Dedifferentiated amniotic fluid mesenchymal stem cell (primary cell): ENCODE data around the gene GKN2.
A peak's percentile ranks its signal among the peaks of the same experiment; 100 is the strongest.

Experiments
- DNase-seq: peaks from one replicate; pipeline ENCODE4 v3.0.0-alpha.2; 2016; ENCODE audit errors: extremely low spot score

GKN2 gene

GRCh38 chr2:68952887-68953521, at the start of gene GKN2:
Gene GKN2, minus strand, starts transcription at chr2:68952893. Its CDS starts 32 bp downstream, at chr2:68952861.
- no peak for DNase-seq

- DNase-seq = no peak
Observed at GRCh38 chr2:69001879-69002278, 49.2 kb upstream of the GKN2 start.

GRCh38 chr2:68997401-68997800, 44.7 kb upstream of the GKN2 start:
- no peak for DNase-seq

- no peak for DNase-seq
Observed at GRCh38 chr2:68995916-68996315, 43.2 kb upstream of the GKN2 start.

GRCh38 chr2:68994864-68995263, 42.2 kb upstream of the GKN2 start:
- no peak for DNase-seq

GRCh38 chr2:68993660-68994059, 41.0 kb upstream of the GKN2 start:
- DNase-seq = no peak

- DNase-seq = no peak
Observed at GRCh38 chr2:68992933-68993332, 40.2 kb upstream of the GKN2 start.

- DNase-seq = no peak
Observed at GRCh38 chr2:68992341-68992740, 39.6 kb upstream of the GKN2 start.

GRCh38 chr2:68989035-68989434, 36.3 kb upstream of the GKN2 start:
- DNase-seq = no peak

GRCh38 chr2:68987021-68987503, 34.4 kb upstream of the GKN2 start:
- no peak for DNase-seq

GRCh38 chr2:68980956-68981355, 28.3 kb upstream of the GKN2 start:
- DNase-seq = no peak

GRCh38 chr2:68978098-68978497, 25.4 kb upstream of the GKN2 start:
- DNase-seq = no peak

GRCh38 chr2:68977453-68977852, 24.8 kb upstream of the GKN2 start:
- DNase-seq = no peak

GRCh38 chr2:68975844-68976243, 23.2 kb upstream of the GKN2 start:
- DNase-seq = no peak

- DNase-seq = no peak
Observed at GRCh38 chr2:68974946-68975665, 22.4 kb upstream of the GKN2 start.

GRCh38 chr2:68974251-68974650, 21.6 kb upstream of the GKN2 start, which contains the start of gene GKN1:
Gene GKN1, plus strand, starts transcription at chr2:68974636. Its CDS starts 42 bp downstream, at chr2:68974678.
- no peak for DNase-seq

GRCh38 chr2:68971591-68972231, 19.0 kb upstream of the GKN2 start:
- peak; percentile 85 for DNase-seq

- DNase-seq = no peak
Observed at GRCh38 chr2:68970566-68971265, 18.0 kb upstream of the GKN2 start.

- DNase-seq = no peak
Observed at GRCh38 chr2:68969736-68970490, 17.2 kb upstream of the GKN2 start.

GRCh38 chr2:68968221-68968620, 15.5 kb upstream of the GKN2 start:
- no peak for DNase-seq

GRCh38 chr2:68964282-68964681, 11.6 kb upstream of the GKN2 start:
- DNase-seq = no peak
